ENCODE results near the gene CPSF4.

The CPSF4 gene

GRCh38 chr7:99504281-99504602 lies 65.5 kb downstream of the CPSF4 start:
- Mint-ChIP-seq H3K4me3 (peak overlapping the region; percentile 95), H3K4me1 (peaks cover 32% of the 10 kb centered on the region), H3K9me3 (peaks cover 8% of the 10 kb centered on the region), H3K36me3 (ENCODE audit: low read depth) (peaks cover 16% of the 10 kb centered on the region), H3K27ac (peak overlapping the region; percentile 98), H3K27me3 (ENCODE audit: low read depth, poor library complexity) (no peaks in the 10 kb centered on the region)
- DNase-seq: peak; percentile 99
- TF ChIP-seq CTCF (IDR thresholded peaks at IDR 0.05): no peak

GRCh38 chr7:99504603-99505323 lies 66.0 kb downstream of the CPSF4 start, which contains the start of gene ZKSCAN5:
ZKSCAN5 (plus strand) TSS chr7:99504662; CDS start chr7:99506045, 1,383 bp downstream.
- Mint-ChIP-seq H3K27me3 (ENCODE audit: low read depth, poor library complexity) (no peaks in the 10 kb centered on the region), H3K9me3 (peaks cover 8% of the 10 kb centered on the region), H3K27ac (peak within 1 kb of the TSS; percentile 98), H3K36me3 (ENCODE audit: low read depth) (peaks cover 19% of the 10 kb centered on the region), H3K4me3 (peak within 1 kb of the TSS; percentile 95), H3K4me1 (peaks cover 26% of the 10 kb centered on the region)
- no peak for TF ChIP-seq CTCF (IDR thresholded peaks at IDR 0.05)
- peak; percentile 99 for DNase-seq

GRCh38 chr7:99505324-99505662 lies 66.5 kb downstream of the CPSF4 start:
- TF ChIP-seq CTCF (IDR thresholded peaks at IDR 0.05): no peak
- H3K9me3 Mint-ChIP-seq: peaks cover 8% of the 10 kb centered on the region
- peaks cover 21% of the 10 kb centered on the region for H3K36me3 Mint-ChIP-seq (ENCODE audit: low read depth)
- peaks cover 21% of the 10 kb centered on the region for H3K4me1 Mint-ChIP-seq
- no peak for DNase-seq
- peak overlapping the region; percentile 95 for H3K4me3 Mint-ChIP-seq
- peak overlapping the region; percentile 93 for H3K27ac Mint-ChIP-seq
- no peaks in the 10 kb centered on the region for H3K27me3 Mint-ChIP-seq (ENCODE audit: low read depth, poor library complexity)
